AG04450 (cell line): ENCODE data around the gene SPINK9. TPM values are rescaled to one million over a fixed set of nuclear protein-coding genes. Genes with fewer than 3 reads are reported as not detected.

ENCODE experiments used
- CTCF ChIA-PET: fragments of 300-600, 350-600 bp; formaldehyde crosslinking; extraction: SDS; loops from one replicate; lab custom pipeline; 2022; ENCODE audit warnings: antibody characterized with exemption, inconsistent platforms; lab: Charles Lee
- POLR2A ChIA-PET: fragments of 350-600 bp; formaldehyde crosslinking; extraction: SDS; loops from one replicate; lab custom pipeline; 2021; ENCODE audit warnings: antibody characterized with exemption, inconsistent platforms; lab: Yijun Ruan, JAX
- DNase-seq: peaks from one replicate; pipeline ENCODE4 v3.0.0-alpha.2; 2011; ENCODE audit warnings: low read depth, low spot score
- H3K27ac ChIP-seq: one replicate; pipeline ENCODE4 v1.5.1; 2012; ENCODE audit warnings: low read depth, low read length, control low read depth
- H3K27me3 ChIP-seq: one replicate; pipeline ENCODE4 v1.6.0; 2012; ENCODE audit warnings: low read length; ENCODE audit not compliant: control insufficient read depth, insufficient read depth
- H3K4me3 ChIP-seq: 2 replicates; pipeline ENCODE4 v1.5.1; 2011; ENCODE audit warnings: mild to moderate bottlenecking, low read depth, low read length, control low read depth
- H3K9me3 ChIP-seq: 2 replicates; pipeline ENCODE4 v1.5.1; 2012; ENCODE audit warnings: low read length; ENCODE audit not compliant: control insufficient read depth, insufficient read depth
- CTCF ChIP-seq: IDR thresholded peaks from 2 replicates; pipeline ENCODE4 v1.5.1; 2011; ENCODE audit warnings: low read depth, low read length, control low read depth, inconsistent platforms
- polyA plus RNA-seq: library from polyadenylated mRNA; depleted of rRNA; stranded (reverse); fragments of >200 nt; gene quantifications from 2 replicates; pipeline ENCODE4 v1.2.3, GENCODE V29; 2011

SPINK9 gene
- polyA plus RNA-seq, 1 experiment: not detected

GRCh38 chr5:148333262-148333849, 2.0 kb upstream of the SPINK9 start:
- DNase-seq: no peak
- no peak for TF ChIP-seq CTCF
- CTCF ChIA-PET: no interaction called here

GRCh38 chr5:148336704-148337435, 1.5 kb downstream of the SPINK9 start:
- H3K27me3 ChIP-seq: peaks cover 2% of the 10 kb centered on the region
- H3K9me3 ChIP-seq: no peaks in the 10 kb centered on the region
- TF ChIP-seq CTCF: no peak
- CTCF ChIA-PET: interaction anchor here (1.6 kb wide), 1 partner anchor 37 kb away, joined by 3 read pairs; no protein-coding TSS in a partner anchor
- H3K27ac ChIP-seq: no peak overlapping the region
- no peak overlapping the region for H3K4me3 ChIP-seq
- POLR2A ChIA-PET: no interaction called here
- no peak for DNase-seq

More at GRCh38 chr5:148333262-148333849, 2.0 kb upstream of the SPINK9 start:
- Histone ChIP-seq H3K9me3 (no peaks in the 10 kb centered on the region), H3K27ac (no peak overlapping the region), H3K4me3 (no peak overlapping the region), H3K27me3 (no peaks in the 10 kb centered on the region)
- POLR2A ChIA-PET: no interaction called here

GRCh38 chr5:148342371-148343045, 7.1 kb downstream of the SPINK9 start:
- POLR2A ChIA-PET: no interaction called here
- H3K27ac ChIP-seq: no peak overlapping the region
- DNase-seq: no peak
- CTCF ChIA-PET: interaction anchor here (0.9 kb wide), 1 partner anchor 32 kb away, joined by 3 read pairs; no protein-coding TSS in a partner anchor
- no peak for TF ChIP-seq CTCF
- H3K9me3 ChIP-seq: no peaks in the 10 kb centered on the region
- H3K27me3 ChIP-seq: peaks cover 2% of the 10 kb centered on the region
- H3K4me3 ChIP-seq: no peak overlapping the region

GRCh38 chr5:148343046-148343407, 7.7 kb downstream of the SPINK9 start:
- no peak for TF ChIP-seq CTCF
- Histone ChIP-seq H3K4me3 (no peak overlapping the region), H3K27me3 (peaks cover 2% of the 10 kb centered on the region), H3K27ac (no peak overlapping the region), H3K9me3 (no peaks in the 10 kb centered on the region)
- POLR2A ChIA-PET: no interaction called here
- DNase-seq: no peak
- CTCF ChIA-PET: interaction anchor here (0.9 kb wide), 1 partner anchor 31 kb away, joined by 3 read pairs; no protein-coding TSS in a partner anchor
